GM21717 (cell line): ENCODE results near the gene CHD1.

Experiments
- ATAC-seq: cut with Tn5 transposase; IDR thresholded peaks from one replicate; pipeline ENCODE4 v1.9.1; 2021; ENCODE audit warnings: mild to moderate bottlenecking, moderate library complexity; ENCODE audit not compliant: unreplicated experiment

CHD1 gene

GRCh38 chr5:98825582-98826375 is 103.0 kb downstream of the CHD1 start:
- ATAC-seq = no peak

GRCh38 chr5:98816582-98817222 is 112.1 kb downstream of the CHD1 start:
- no peak for ATAC-seq

GRCh38 chr5:98813755-98814154 is 115.1 kb downstream of the CHD1 start:
- no peak for ATAC-seq

DNA sequence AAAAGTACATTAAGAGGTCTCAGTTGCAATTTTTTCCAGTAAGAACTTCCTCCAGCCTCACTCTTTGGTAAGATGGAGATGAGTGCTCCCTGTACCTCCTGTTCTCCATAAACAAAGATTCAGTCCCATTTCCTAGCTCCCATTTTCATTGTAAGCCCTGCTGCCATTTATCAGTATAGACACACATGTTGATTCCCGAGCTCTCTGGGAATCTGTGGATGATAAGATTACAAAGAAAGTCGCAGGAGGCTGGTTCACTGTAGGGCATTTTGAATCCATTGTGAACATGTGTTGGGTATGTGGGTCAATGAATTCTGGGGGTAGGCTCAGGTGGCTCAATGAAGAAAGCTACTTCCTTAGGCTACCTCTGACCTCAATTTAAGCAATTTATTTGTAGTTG is 118.6 kb downstream of the CHD1 start:
- ATAC-seq = no peak

DNA sequence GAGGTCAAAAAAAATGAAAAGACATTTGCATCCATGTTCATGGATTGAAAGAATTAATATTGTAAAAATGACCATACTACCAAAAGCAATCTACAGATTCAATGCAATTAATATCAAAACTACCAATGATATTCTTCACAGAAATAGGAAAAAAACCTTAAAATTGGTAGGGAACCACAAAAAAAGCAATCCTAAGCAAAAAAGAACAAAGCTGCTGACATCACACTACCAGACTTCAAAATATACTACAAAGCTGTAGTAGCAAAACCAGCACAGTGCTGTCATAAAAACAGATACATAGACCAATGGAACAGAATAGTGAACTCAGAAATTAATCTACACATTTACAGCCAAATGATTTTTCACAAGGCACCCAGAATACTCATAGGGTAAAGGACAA is 121.0 kb downstream of the CHD1 start:
- ATAC-seq = no peak

DNA sequence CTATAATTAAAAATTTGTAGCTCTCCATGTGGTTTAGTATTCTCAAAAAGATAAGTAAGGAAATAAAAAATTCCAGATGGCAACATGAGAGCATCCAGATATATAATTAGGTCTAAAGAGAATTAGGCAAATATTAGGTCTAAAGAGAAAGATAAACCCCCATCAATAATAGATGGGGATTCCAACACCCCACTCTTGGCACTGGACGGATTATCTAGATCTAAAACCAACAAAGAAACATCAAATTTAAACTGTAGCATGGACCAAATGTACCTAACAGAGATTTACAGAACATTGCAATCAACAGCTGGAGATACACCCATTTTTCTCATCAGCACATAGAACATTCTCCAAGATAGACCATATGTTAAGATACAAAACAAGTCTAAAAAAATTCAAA is 123.7 kb downstream of the CHD1 start:
- ATAC-seq = no peak

DNA sequence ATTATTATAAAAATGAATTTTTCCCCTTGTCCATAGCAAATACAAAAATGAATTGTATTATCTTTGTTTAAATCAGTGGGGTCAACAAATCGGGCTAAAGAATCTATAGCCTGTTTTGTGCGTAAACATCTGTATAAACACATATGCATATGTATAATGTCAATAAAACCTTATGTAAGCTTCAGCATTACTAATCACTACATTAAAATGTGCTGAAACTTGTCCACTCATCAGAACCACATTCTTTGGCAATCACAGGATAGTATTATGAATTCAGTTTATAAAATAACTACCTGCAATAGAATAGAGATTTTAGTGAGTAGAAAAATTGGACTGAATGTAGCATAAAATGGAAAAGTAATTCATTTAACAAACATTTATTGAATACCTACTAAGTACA is 124.7 kb downstream of the CHD1 start:
- ATAC-seq = no peak
